Myocyte (in vitro differentiated cells): ENCODE data around the gene DRAXIN. TPM values are rescaled to one million over a fixed set of nuclear protein-coding genes. Genes with fewer than 3 reads are reported as not detected.
A peak's percentile ranks its signal among the peaks of the same experiment; 100 is the strongest.

ENCODE experiments used
- DNase-seq: peaks from one replicate; pipeline ENCODE4 v3.0.0-alpha.2; 2012; ENCODE audit warnings: low read depth
- total RNA-seq: library from RNA; depleted of rRNA; stranded (reverse); fragments of >200 nt; gene quantifications from 2 replicates; pipeline ENCODE4 v1.2.3, GENCODE V29; 2014

Gene DRAXIN
- total RNA-seq, 1 donor from 2014 or later = 0.53 TPM

GRCh38 chr1:11654939-11655808 is 36.3 kb upstream of the DRAXIN start:
- no peak for DNase-seq

DNA sequence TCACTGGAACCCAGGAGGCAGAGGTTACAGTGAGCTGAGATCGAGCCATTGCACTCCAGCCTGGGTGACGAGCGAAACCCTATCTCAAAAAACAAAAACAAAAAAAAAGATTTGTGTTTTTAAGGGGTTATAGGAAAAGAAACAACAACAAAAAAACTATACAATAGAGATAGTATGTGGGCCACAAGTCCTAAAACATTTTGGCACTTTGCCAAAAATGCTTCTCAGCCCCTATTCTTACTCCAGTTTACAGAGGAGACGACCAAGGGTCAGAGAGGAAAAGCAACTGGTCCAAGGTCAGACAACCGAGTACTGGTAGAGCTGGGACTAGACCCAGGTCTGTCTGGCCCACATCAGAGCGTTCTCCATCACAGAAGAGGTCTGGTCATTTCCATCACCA is 33.9 kb upstream of the DRAXIN start:
- no peak for DNase-seq

DNA sequence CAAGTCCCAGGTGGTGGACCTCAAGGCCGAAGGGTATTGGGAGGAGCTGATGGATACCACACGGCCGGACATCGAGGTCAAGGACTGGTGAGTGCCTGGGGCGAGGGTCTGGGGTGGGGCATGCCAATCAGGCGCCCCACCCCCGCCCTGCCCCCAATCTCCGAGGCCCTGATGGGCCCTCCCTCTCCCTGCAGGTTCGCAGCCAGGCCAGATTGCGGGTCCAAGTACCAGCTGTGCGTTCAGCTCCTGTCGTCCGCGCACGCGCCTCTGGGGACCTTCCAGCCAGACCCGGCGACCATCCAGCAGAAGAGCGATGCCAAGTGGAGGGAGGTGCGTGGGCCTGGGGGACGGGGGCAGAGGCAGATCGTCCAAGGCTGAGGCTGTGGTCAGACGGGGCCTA is 33.0 kb upstream of the DRAXIN start:
- DNase-seq = no peak

DNA sequence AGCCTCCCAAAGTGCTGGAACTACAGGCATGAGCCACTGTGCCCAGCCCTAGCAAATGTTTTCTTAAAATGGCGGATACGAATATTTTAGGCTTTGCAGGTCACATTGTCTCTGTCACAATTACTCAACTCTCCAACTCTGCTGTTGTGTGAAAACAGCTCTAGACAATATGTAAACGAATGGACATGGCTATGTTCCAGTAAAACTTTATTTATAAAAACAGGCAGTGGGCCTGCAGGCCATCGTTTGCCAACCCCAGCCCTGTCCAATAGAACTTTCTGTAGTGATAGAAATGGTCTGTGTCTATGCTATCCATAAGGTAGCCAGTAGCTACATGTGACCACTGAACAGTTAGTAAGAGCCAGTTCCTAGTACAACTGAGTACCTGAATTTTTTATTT is 31.8 kb upstream of the DRAXIN start:
- DNase-seq = no peak

- DNase-seq = no peak
Observed at GRCh38 chr1:11661103-11661502, 30.4 kb upstream of the DRAXIN start.

GRCh38 chr1:11664336-11665065 is 27.0 kb upstream of the DRAXIN start:
- peak; percentile 23 for DNase-seq

- no peak for DNase-seq
Observed at GRCh38 chr1:11668516-11668915, 23.0 kb upstream of the DRAXIN start.

DNA sequence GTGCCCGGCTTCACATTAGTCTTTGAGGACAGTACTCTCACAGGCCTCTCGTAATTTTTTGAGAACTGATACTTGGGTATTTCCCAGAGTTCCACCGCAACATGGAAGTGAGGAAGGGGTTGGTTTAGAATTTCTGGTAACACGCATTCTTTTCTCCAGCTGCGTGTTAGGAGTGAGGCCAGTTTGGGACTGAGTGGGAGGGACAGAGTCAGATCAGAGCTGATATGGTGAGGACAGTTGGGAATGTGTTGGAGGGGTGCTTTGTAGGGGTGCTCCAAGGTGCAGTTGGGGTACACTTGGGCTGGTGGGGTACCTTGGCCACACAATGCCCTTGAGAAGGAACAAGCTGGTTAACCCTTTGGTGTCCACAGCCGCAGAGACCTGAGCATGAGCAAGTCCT is 20.8 kb upstream of the DRAXIN start:
- DNase-seq = no peak

DNA sequence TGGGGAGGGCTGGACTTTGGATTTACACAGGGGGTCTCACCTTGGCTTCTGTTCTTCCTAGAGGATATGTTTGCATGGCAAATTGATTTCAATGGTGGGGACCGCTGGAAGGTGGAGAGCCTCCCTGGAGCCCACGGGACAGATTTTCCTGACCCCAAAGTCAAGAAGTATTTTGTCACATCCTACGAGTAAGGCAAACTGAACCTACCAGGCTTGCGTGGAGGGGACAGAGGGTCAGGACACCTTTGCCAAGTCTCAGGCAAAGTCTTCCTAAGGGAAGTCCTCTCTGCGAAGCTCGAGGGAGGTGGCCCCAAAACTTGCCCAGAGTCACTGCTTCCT is 20.3 kb upstream of the DRAXIN start:
- no peak for DNase-seq

- DNase-seq = no peak
Observed at GRCh38 chr1:11671544-11672286, 19.8 kb upstream of the DRAXIN start.

DNA sequence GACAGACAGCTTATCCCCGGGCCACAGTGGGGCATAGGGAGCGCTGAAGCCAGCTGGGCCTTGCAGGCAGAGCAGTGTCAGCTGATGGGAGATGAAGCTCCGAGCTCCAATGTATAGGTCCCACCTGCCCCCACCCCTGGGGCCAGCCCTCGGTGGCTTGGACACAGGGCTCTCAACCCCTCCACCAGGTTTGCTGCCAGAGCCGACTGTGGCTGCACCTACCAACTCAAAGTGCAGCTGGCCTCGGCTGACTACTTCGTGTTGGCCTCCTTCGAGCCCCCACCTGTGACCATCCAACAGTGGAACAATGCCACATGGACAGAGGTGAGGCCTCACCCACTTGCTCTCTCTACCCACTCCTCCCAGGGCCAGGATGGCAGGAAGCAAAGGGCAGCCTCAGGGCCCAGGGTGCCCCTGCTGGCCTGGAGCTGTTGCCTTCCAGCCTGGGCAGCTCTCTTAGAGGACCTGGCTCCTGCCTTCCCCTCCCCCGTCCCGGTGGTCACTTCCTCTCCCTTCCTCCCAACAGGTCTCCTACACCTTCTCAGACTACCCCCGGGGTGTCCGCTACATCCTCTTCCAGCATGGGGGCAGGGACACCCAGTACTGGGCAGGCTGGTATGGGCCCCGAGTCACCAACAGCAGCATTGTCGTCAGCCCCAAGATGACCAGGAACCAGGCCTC is 18.3 kb upstream of the DRAXIN start:
- no peak for DNase-seq

- DNase-seq = no peak
Observed at GRCh38 chr1:11674488-11674887, 17.0 kb upstream of the DRAXIN start.

DNA sequence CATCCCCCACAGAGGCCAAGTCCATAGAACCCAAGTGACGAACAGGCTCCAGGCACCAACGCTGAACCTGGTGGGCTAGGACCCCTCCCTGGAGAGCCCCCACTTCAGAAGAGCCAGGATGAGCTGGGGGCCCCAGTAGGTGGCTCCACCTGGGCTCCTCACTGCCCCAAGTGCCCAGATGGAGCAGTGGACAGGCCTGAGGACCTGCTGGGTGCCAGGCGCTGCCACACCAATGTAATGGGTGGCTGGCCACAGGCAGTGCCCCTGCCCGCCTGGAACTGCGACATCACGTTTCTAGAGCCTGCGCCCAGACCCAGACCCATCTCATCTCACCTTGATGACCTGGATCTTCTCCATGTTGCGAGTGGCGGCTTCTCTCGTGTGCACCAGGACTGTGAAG is 16.2 kb upstream of the DRAXIN start:
- no peak for DNase-seq

DNA sequence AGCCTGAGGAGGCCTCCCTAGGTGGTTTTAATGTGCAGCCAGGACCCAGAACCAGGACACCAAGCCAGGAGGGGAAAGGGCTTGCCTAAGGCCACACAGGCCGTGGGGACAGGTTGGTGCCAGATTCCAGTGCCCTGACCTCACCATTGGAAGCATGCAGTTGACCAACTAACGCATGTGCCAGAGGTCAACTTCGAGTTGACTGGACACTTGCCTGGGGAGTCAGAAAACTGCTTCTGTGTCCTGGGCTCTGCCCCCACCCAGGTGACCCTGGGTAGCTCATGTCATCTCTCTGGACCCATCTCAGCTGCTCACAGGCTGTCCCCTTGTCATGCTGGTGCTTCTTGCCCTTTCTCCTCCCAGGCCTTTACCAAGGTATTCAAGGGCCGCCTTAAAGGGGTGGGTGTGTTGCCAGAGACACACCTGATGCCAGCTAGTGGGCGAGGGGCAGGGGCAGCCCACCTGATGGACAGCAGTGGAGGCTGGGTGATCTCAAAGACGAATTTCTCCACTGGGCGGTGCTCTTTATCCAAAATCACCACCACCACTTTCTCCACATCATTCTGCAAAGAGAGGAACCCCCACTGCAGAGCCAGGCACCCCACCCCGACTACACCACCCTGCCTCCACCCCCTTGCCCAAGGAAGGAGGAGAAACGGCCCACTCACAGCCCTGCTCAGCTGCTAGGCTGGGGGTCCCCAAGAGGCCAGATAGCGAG is 15.0 kb upstream of the DRAXIN start:
- DNase-seq = no peak

- DNase-seq = no peak
Observed at GRCh38 chr1:11678442-11678841, 13.1 kb upstream of the DRAXIN start.

DNA sequence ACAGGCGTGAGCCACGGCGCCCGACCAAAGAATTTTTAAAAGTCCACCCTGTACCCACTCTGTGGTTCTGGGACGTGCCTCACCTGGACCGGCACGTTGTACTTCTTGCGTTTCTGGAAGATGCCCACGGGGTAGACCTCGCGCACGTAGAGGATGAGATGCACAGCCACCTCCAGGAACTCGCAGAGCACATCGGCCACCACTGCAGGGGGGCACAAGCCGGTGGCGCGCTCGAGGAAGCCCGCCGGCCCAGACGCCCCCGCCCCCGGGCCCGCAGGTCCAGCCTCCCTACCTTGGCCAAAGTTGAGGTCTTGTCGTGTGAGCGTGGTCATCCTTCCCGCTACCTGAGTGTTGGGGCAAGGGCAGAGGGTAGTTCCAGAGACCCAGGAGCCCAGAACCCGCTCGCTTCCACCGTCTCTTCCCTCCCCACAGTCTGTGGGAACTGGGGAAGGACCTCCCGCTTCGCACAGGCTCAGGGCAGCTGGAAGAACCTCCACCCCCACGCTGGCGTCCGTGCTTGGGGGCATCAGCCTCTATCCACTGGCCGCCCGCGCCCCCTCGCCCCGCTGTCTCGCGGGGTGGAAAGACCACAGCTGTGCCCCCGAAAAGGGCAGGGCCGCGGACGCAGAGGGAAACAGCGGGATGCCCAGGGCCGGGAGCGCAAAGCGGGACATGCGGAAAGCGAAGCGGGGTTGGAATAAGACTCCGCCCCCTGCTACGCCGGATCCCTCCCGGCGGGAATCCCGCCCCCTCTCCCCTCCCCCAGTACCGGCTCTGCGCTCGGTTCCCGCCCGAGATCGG is 11.0 kb upstream of the DRAXIN start:
- no peak for DNase-seq

- peak; percentile 89 for DNase-seq
Observed at GRCh38 chr1:11681071-11681771, 10.3 kb upstream of the DRAXIN start, which contains the start of gene MAD2L2. Gene MAD2L2 (minus strand): TSS chr1:11681148. CDS start chr1:11680601, 547 bp downstream.

GRCh38 chr1:11682287-11682771 is 9.2 kb upstream of the DRAXIN start:
- DNase-seq = no peak

DNA sequence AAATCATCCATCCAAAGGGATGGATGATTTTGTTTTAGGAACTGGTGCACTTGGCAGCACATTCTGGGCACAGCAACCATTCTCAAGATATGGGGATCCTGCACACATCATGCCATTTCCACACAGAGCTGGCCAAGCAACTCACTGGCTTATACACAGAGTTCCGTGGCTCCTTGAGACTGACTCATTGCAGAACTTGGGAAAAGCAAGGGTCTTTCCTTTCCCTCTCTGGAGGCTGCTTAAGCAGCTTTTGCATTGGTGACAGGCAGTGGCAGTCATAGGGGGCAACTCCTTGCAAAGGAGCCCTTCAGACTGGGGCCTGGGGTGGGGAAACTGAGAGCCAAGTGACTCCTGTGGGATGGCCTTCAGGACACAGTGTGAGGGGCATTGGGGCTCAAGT is 8.7 kb upstream of the DRAXIN start:
- DNase-seq = no peak
